Hematopoietic multipotent progenitor cell treated with erythropoietin and hydrocortisone succinate and interleukin-3 and kit ligand, for 4 days (in vitro differentiated cells): ENCODE data around the gene RTCB.
"Not testable (repeated sequence)": the region's sequence is repeated elsewhere in the genome, so short reads cannot be mapped to it uniquely, and the experiment has no call there.

Experiments used
- DNase-seq: peaks from one replicate; pipeline ENCODE4 v3.0.0-alpha.2; 2015

RTCB gene

DNA sequence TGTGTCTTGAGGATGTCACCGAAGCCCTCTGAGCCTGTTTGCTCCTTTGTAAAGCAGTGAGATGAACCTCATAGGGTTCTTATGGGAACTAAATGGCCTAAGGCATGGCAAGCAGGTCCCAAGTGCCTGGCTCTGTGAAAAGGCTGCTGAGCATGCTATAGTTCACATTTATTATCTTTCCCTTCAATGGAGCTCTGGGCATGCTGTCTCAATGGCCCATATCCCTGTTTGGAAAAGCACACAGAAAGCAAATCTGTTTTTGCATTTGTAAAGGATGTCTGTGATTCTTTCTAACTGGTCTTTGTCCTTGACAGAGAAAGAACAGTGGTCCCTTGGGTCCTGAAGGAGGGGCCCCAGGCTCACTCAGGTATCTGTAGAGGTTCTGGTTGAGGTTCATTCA lies 26.4 kb downstream of the RTCB start:
- DNase-seq, result no peak

DNA sequence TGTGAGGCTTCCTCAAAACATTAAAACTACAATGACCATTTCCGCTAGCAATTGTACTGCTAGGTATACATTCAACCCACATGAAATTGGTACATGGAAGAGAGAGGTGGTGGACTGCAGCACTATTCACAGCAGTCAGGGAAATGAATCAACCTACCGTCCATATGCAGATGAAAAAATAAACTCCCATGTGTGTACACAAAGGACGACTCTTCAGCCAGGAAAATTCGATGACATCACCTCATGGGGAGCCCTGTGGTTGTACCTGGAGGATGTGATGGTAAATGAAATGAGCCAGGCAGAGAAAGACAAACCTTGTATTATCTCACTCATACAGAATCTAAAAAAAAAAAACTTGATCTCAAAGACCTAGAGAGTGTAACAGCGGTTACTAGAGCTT lies 31.1 kb downstream of the RTCB start:
- no peak for DNase-seq

DNA sequence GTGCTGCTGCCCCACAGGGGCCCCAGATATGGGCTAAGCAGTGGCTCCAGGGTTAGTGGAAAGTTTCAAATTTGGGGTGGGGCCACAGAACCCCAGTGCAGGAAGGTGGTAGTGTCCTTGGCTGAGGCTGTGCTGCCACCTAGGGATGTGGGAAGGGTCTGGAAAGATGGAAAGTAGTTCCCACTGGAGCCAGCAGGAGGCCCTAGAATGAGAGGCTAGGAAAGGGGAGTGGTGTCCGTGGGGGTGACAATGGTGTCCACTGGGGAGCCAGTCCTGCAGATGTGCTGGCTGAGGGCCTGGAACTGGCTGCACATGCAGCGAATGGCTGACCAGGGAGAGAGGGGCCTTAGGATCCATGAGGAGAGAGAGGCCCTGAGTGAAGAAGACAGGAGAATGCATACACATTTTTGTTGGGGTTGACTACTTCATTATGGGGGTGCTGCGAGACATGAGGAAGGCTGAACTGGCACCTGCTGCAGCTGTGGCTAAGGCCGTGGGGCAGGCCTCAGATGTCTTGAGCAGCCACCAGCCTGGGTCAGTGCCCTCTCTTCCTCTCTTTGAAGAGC lies 33.3 kb downstream of the RTCB start:
- peak; percentile 73 for DNase-seq

DNA sequence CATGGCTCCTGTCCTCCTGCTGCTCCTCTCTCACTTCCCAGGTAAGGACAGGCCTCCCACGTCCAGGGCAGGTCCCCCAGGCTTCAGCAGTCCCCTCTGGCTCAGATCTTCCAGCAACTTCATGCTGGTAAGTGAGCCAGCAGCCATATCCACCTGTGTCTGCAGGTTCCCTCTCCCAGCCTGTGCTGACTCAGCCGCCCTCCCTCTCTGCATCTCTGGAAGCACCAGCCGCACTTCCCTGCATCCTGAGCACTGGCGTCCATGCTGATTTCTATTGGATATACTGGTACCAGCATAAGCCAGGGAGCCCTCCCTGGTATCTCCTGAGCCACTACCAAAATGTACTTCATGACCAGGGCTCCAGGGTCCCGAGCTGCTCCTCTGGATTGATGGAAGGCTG lies 35.4 kb downstream of the RTCB start:
- DNase-seq, result no peak

DNA sequence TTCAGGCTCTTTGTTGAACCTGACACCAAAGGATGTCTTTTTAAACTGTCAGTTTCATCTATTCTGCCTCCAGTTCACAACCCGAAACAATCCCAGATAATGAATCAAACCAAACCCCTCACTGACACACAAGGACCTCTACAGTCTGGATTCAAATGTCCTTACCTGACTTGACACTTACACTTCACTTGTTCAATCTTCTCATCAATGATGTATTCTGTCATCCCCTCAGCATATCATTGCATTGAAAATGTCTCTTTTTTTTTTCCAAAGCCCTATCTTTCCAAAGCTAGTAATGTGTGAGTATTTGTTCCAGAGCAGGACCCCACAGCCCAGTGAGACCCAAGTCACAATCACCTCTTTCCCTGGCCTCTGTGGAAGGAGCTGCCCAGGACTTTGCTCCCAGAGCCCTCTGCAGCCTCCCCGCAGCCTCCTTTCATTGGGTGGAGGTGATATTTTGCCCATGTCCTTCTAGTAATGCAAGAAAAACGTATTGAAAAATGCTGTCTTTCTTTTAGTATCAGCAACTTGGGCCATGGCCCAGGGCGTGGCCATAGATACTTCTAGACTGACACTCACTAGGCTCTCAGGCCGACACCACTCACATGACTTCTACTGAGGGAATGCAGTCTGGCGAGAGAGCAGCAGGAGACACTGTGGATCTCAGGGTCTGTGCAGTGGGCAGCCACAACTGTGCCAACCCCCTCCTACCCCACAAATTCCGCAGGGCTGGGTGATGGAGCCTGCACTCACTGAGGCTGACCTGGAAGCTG lies 36.2 kb downstream of the RTCB start:
- DNase-seq, result no peak

DNA sequence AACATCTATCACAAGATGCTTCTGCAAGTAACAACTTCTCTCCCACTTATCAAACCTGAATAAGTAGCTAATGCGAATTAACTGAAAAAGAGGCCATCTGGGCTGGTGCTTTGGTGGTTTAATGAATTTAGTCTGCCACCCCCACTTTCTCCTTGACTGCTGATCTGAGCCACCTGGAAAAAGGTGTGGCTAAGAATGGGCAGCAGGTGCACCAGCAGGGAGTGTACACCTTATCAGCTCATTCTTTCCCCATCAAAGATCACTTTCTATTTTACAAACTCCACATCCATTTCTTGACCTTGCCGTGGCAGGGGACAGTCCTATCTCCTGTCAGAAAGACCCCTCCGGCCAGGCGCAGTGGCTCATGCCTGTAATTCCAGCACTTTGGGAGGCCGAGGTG lies 47.8 kb downstream of the RTCB start:
- no peak for DNase-seq

DNA sequence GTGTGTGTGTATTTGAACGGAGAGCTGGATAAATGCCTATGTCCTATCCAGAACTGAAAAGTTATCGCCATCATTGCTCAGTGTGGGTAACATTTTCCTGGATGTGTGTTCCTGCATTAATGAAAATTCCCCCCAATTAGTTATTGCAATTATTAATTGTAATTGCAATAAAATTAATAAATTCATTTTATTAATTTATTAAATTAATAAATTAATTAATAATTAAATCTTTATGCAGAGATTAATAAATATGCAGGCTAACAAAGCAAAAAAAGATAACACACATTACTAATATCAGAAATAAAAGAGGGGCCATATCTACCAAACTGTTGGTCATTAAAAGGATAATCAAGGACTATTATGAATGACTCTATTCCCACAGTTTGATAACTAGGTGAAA lies 50.8 kb downstream of the RTCB start:
- no peak for DNase-seq

DNA sequence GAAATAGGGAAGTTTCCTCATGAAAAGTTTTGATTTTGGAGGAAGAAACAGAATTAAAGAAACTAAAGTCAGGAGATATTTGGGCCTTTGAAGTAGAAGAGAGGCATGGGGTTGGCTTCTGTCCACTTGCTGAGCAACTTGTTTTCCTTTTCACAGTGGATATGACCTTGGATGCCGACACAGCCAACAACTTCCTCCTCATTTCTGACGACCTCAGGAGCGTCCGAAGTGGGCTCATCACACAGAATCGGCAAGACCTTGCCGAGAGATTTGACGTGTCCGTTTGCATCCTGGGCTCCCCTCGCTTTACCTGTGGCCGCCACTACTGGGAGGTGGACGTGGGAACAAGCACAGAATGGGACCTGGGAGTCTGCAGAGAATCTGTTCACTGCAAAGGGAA lies 52.0 kb downstream of the RTCB start:
- DNase-seq, result not testable (repeated sequence)

DNA sequence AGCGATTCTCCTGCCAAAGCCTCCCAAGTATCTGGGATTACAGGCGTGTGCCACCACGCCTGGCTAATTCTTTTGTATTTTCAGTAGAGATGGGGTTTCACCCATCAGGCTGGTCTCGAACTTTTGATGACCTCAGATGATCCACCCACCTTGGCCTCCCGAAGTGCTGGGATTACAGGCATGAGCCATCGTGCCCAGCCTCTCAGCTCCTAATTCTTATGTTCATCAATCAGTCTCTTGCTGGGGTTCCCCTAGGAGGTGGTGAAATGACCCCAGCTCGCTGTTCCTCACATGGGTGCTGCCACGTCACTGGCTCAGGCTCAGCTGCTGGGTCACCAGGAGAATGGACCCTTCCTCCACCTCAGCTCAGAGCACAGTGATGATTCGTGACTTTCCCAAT lies 54.5 kb downstream of the RTCB start, which contains the start of gene RFPL3:
TSS of gene RFPL3 (plus strand) at position 301 of the 400 bp plus-strand sequence. CDS start 205 bp downstream, outside the sequence.
- DNase-seq, result not testable (repeated sequence)

DNA sequence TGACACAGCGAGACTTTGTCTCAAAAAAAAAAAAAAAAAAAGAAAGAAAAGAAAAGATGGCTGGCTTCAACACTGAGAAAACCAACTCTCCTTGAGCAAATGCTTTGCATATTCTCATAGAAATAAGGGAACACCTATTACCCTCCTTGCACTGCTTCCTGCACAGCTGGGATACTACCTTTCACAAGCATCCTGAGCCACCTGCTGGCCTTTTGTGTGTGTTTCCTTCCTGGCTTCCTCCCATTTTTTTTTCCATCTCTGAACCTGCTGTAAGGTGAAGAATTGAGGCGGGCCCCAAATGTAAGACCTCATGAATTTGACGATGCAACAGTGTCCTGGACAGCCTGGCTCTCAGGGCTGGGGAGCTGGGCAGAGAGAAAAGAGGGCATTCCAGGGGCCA lies 56.3 kb downstream of the RTCB start:
- peak; percentile 19 for DNase-seq

DNA sequence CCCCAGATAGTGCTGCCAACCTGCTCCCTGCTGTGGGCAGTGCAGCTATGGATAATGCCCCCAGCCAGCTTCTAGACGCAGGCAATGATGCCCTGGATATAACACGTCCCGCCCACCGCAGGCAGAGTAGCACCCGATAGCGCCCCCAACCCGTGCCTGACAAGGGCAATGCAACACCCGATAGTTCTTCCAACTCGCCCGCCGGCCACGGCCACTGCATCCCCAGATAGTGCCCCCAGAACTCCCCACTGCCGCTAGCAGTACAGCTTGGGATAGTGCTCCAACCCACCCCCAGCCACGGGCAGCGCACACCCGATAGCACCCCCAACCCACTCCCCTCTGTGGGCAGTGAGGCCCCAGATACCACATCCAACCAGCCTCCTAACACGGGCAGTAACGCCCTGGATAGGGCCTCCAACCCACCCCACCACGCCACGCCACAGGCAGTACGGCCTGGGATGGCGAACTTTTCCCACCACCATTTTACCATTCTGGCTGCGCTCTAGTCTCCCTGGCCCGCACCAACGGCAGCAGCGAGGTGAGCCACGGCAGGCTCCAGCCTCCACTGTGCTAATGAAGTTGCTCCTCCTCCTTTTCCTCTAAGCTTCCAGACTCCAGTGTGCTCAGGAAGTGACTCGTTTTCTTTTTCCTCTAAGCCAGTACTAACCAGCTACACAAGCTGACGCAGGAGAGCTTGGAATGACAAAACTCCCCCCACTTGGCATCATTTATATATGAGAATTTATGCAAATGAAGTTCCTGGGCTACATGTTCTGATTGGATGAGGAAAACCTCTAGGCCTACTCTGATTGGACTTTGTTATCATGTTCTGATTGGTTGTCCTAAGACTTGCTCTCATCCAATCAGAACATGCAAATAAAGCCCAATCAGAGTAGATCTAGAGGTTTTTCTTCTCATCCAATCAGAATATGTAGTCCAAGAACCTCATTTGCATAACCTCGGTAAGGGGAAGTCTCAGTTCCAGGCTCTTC lies 57.4 kb downstream of the RTCB start:
- DNase-seq, result peak; percentile 5

DNA sequence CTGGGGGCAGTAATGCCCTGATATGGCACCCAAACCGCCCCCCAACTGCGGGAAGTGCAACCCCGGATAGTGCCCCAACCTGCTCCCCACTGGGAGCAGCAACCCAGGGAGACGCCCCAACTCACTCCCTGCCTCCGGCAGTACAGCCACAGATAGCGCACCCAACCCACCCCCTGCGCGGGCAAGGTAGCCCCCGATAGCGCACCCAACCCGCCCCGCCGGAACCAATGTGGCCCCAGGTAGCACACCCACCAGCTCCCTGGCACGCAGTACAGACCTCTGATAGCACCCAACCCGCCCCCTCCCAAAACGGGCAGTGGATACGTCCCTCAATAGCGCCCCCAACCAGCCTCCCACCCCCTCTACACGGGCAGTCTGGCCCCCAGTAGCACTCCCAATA lies 58.2 kb downstream of the RTCB start:
- DNase-seq, result no peak

DNA sequence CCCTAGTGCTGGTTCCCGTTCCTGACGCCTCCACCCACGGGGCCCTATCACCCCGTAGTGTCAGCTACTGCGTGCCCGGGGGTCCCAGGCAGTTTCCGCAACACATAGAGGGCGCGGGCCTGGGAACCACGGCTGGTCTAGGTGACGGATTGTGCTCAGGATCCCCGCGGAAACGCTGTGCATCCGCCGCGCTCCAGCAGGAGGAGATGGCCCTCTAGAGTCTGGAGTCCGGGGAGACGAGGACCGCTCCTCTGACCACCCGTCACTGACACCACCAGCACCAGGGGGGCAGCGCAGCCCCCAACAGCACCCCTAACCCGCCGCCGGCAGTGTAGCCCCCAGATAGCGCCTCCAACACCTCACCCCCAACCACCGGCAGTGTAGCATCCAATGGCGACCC lies 58.8 kb downstream of the RTCB start:
- DNase-seq, result no peak

DNA sequence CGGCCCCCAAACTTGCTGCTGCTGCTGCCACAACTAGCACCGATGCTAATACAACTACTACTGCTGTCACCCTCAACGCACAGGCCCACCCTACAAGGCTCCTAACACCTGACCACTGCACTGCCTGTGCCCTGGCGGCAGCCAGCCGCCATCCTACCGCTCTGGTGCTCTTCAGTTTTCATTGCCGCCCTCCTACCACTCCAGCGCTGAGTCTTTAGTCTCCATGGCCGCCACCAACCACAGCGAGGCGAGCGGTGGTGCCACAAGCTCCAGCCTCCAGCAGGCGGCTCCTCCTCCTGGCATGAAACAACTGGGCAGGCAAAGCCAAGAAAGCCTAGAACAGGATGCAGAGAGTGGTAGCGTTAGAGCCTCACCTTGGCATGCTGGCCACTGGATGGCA lies 59.4 kb downstream of the RTCB start:
- no peak for DNase-seq

DNA sequence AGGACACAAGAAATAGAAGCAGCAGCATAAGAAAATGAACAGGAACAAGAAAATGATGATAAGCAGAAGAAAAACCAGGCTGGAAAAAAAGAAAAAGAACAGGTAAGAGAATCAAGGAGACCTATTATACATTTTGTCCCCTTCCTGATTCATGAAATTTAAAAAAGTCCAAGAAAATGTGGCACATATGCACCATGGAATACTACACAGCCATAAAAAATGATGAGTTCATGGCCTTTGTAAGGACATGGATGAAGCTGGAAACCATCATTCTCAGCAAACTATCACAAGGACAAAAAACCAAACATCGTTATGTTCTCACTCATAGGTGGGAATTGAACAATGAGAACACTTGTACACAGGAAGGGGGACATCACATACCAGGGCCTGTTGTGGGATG lies 60.2 kb downstream of the RTCB start:
- not testable (repeated sequence) for DNase-seq

DNA sequence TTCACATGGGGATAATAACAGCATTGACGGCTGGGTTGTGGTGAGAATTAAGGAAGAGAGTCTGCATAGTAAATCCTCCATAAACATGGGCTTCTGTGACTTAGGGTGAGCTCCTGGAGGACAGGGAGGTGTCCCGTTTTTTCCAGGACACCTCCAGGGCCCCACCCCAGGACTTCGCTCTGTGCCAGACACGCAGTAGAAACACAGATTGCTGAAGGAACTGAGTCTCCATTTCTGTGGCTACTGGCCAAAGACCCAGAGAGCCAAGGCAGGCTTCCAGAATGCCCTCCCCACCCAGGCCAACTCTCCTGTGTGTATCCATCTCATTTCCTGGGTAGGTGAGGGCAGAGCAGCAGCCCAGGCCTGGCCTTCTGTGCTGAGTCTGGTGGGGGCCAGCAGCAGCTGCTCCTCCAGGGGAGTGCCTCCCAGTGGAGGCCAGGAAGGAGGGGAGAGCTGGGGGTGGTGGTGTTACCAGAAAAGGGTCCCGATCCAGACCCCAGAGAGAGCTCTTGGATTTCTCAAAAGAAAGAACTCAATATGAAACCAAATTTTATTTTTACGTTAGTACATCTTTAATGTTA lies 63.9 kb downstream of the RTCB start:
- DNase-seq, result no peak

DNA sequence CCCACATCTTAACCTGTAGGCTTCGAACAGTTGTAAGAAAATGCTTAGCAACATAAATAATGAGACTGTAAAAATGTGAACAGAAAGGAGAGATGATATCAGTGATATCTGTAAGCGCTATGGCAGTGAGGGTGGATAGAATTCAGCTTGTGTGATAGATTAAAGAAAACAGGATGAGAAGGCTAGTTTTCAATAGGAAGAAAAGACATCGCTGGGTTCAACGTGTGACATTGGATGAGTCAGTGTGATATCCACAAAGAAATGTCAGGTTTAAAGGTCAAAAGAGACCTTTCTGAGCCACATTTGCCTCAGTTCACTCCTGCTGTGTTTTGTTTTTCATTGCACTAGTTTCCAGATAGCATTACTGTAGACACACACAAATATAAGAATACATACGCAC lies 68.1 kb downstream of the RTCB start:
- DNase-seq, result no peak

DNA sequence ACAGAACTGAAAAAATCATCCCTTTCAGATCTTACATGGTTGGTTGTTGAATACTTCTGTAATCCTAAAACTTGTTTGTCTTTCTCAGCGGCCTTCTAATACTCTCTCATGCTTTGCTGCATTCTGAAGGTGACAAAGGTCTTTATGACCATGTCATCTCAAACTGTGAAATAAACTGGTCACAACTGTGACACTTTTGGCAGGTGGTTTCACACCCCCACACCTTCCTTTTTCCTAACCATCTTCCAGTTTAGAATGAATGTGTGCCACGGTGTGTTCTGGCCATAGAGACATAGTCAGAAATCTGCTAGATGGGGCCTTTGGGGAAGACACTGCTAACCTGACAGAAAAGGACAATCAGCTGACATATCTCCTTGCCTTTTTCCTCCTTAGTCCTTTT lies 69.1 kb downstream of the RTCB start:
- DNase-seq, result no peak

DNA sequence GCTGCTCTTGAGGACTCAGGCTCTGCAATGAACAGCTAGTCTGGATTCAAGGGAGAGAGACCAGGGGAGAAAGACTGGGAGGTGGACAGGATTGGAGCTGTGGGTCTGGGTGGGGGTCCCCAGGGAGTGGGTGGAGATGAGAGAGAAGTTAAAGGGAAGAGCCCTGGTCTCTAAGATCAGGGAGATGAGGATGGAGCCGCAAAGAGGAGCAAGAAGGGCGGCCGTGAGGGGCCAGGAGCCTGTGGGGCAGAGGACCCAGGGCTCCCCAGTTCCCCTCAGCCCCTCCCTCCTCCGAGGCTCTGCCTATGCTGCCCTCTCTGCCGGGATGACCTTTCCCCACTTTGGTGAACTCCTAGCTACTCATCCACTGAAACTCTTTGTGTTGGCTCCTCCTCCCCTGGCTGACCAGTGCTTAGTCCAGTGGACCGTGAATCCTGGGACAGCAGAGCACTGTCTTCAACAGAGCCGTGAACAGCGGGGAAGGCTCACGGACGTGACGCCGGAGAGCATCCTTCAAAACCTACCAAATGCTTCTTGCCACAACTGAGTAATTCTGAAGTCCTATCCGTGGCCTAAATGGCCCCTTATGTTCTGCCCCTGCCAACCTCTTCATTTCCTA lies 70.8 kb downstream of the RTCB start:
- no peak for DNase-seq

DNA sequence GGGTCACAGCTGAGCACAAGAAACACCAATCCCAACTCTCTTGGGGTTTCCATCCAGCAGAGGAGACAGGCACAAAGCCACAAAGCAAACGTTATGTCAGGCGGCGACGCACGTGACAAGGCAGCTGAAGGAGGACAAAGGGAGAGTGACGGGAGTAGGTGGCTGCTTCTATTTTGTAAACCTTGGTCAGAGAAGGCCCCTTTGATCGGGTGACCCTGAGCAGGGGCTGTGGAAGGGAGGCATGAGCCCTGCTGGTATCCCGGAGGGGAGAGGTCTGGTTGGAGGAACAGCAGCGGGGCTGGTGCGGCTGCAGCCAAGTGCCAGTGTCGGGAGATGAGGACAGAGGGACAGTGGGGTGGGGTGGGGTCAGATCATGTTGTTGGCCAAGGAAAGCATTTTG lies 71.6 kb downstream of the RTCB start:
- DNase-seq, result no peak

DNA sequence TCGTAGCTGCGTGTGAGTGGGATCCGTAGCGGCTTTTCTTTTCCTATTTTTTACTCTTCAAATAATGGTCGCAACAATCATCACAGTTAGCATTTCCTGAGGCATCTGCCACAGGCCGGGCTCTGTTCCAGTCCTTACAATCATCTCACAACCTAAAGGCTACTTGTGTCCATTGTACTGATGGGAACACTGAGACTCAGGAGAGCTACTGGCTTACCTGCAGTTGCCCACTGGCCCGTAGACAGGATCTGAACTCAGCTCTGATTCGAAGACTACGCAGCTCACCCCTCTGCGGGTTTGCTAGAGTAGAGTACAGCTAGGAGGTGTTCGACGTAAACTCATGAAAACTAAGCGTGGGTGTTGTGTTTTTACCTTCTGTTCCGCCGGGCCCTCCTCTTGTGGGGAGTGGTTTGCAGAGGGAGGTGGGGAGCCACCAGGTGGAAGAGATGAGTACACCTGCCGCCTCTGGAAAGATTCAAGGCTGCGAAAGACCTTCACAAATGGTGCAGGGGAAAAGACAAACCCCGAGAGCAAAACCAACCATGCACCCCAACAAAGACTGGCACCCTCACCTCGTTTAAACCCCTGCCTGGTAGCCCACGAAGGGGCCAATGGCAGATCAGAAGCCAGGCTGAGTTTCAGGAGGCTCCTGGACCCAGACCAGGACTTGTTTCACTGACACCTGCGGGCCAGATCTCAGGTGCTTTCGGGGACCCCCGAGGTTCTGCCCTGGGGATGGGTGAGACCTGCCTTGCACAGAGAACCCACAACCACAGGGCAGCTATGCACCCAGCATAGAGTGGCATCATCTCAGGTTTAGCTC lies 72.6 kb downstream of the RTCB start:
- no peak for DNase-seq

DNA sequence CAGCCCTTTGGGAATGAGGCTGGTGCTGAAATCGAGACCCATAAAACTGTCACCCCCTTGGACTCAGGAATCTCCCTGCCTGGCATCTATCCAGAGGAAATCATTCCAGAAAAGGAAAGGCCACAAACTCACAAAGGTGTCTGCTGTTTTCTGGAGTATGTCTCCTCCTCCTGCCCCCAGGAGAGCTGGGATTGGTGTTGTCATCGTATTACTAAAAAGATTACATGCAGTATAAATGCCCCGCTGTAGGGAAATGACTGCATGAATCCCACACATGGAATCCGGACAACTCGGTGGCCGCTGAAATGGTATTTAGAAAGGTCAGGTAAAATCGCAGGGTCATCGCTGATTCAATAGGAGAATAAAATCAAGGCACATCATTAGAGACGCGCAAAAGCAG lies 73.3 kb downstream of the RTCB start:
- DNase-seq, result no peak
